ENCODE data around the gene TXNDC9.
"Not testable (repeated sequence)": the region's sequence is repeated elsewhere in the genome, so short reads cannot be mapped to it uniquely, and the experiment has no call there.

TXNDC9 gene

DNA sequence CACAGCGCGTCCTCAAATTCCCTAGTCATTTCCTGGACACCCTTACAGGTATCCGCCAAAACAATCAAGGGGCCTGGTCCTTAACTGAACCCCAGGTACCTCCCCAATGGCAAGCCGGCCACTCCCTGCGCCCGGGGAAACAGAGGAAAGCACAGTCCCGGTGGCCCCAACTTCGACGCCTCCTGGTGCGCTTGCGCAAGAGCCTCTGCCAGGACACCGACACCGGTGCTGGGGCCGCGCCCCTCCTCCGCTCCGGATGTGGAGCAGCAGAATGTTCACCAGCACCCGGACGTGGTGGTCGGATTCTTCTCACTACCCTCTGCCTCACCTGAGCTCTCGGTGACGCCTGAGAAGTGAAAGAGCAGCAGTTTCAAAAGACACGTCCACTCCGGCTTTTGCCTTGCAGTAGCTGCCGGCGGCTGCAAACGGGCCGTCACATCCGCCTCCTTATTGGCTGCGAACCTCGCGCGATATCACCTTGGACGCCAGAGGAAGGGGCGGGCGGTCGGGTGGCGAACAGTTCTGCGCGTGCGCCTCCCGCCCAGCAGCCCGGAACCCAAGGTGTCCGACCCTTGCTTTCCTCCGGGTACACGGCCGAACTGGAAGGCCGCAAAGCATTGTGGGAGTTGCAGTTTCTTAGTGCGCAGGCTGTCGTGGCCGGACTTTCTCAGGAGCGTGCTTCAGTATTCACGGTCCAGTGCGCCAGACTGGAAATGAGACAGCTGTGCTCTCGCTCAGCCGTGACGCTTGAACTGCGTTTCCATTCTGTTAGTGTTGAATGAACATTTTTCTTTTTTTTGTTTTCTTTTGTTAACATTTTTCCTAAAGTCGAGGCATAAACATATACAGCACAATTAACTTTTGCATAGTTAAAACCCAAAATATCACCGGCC is at the start of gene TXNDC9:
Gene TXNDC9, minus strand, starts transcription at position 423 of the 893 bp plus-strand sequence. CDS start 3,123 bp downstream, outside the sequence.
- peak; percentile 94 to 96 for DNase-seq (ENCODE audit: low read depth in 2 of 2)

DNA sequence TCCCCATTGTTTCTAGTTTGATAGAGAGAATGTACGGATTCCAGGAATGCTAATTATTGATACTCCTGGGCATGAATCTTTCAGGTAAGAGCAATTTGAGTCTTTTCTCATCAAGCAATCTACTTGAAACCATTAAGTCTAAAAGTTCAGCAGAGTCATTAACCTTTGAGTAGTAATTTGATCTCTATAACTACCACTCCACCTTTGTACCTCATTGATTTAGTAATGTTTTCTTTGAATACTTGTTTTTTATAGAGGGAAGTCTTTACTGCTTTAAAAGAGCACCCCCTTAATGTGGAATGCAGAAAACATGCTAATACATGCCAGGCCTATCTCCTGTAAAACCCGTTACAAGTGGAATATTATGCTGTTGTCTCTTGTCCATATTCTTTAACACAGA is 46.0 kb upstream of the TXNDC9 start:
- DNase-seq (ENCODE audit: low read depth in 2 of 2) = no peak

- DNase-seq (ENCODE audit: low read depth in 2 of 2) = no peak
These were observed 44.4 kb upstream of the TXNDC9 start for GRCh38 chr2:99380376-99381010.

DNA sequence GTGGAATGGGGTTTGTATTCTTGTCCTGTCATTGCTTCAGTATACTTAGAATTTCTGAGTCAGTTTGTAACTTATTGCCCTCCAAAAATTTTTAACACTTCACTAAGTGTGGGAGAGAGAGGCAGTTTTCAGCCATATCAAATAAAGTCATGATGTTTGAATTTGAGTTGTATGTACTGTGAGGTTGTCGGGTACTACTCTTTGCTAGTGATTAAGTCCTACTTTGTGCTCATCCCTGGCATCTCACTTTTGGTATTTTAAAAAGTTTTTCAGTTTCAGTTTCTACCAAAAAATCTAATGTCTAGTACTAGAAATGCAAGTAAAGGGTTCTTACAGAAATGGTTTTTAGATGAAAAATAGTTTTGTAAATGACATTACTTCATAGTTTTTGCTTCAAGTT is 41.7 kb upstream of the TXNDC9 start:
- DNase-seq (ENCODE audit: low read depth in 2 of 2) = no peak

- DNase-seq (ENCODE audit: low read depth in 2 of 2) = no peak
These were observed 40.2 kb upstream of the TXNDC9 start for GRCh38 chr2:99376254-99376864.

DNA sequence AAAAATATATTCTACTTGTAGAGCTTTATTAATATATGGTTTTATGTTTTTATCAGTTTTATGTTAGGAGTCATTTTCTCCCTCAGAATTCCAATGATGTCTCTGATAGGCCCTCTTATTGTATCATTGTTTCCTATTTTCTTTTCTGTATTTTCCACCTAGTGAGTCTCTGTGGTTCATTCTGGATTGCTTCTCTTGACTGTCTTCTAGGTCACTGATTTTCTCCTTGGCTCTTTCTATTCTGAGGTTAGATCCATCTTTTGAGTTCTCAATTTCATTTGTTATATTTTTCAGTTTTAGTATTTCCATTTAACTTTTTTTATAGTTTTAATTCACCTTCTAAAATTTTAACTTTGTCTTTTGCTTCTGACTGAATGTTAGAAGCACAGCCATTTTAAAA is 38.6 kb upstream of the TXNDC9 start:
- no peak for DNase-seq (ENCODE audit: low read depth in 2 of 2)

GRCh38 chr2:99373144-99373543 is 37.0 kb upstream of the TXNDC9 start:
- no peak for DNase-seq (ENCODE audit: low read depth in 2 of 2)

DNA sequence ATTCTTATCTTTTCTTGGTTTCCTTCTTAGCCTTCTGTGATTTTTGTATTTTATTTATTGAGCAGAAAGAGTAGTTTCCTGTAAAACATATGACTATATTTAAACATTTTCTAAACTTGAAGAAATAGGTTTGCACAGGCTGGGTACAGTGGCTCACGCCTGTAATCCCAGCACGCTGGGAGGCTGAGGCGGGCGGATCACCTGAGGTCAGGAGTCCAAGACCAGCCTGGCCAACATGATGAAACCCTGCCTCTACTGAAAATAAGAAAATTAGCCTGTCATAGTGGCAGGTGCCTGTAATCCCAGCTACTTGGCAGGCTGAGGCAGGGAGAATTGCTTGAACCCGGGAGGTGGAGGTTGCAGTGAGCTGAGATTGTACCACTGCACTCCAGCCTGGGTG is 32.7 kb upstream of the TXNDC9 start:
- DNase-seq (ENCODE audit: low read depth in 2 of 2) = not testable (repeated sequence)

DNA sequence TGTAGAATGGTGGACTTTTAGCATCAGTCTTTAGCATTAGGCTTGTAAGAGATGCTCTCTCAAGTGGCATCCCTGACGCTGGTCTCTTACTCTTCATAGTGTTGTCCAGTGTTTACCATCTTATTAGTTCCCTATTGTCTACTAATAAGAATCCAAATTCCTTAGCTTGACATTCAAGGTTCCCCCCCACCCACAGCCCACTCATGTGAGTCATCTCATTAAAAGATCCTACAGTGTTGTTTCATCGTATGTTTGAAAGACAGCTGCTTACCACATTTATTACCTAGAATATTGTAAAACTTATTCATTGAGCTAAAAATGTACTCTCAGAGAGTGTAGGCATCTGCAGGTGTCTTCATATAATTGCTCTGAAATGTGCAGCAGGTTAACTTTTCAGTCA is 29.5 kb upstream of the TXNDC9 start:
- no peak for DNase-seq (ENCODE audit: low read depth in 2 of 2)

DNA sequence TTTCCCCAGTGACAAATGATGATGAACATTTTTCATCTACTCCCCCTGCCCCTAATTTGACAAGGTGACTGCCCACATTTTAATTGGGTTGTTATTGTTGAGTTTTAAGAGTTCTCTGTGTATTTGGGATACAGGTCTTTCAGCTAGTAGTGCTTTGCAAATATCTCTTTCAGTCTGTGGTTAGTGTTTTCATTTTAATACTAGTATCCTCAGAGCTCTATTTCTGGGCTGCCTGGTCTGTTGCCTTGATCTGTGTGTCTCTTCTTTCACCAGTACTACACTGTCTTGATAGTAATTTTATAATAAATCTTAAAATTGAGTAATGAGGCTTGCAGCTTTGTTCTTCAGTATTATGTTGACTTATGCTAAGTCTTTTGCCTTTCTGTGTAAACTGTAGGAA is 20.7 kb upstream of the TXNDC9 start:
- DNase-seq (ENCODE audit: low read depth in 2 of 2) = no peak

DNA sequence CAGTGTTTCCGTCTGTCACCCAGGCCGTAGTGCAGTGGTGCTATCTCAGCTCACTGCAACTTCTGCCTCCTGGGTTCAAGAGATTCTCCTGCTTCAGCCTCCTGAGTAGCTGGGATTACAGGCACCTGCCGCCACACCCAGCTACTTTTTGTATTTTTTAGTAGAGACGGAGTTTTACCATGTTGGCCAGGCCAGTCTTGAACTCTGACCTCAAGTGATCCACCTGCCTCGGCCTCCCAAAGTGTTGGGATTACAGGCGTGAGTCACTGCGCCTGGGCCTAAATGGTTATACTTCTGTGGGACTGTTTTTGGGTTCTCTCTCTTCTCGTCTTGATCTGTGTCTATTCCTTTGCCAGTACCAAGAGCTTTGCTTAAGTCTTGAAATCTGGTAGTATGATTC is 18.7 kb upstream of the TXNDC9 start:
- not testable (repeated sequence) for DNase-seq (ENCODE audit: low read depth in 2 of 2)

DNA sequence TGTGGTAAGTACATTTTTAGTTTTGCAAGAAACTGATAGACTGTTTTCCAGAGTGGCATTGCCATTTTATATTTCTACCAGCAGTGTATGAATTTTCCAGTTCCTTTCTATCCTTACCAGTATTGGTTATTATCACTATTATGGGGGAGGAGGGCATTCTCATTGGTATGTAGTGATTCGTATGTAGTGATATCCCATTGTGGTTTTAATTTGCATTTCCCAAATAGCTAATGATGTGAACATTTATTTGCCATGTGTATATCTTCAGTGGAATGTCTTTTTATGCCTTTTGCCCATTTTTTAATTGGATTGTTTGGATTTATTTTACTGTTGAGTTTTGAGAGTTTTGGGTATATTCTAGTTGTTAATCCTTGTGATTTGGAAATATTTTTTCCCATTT is 17.9 kb upstream of the TXNDC9 start:
- no peak for DNase-seq (ENCODE audit: low read depth in 2 of 2)

- DNase-seq (ENCODE audit: low read depth in 2 of 2) = no peak
These were observed 14.1 kb upstream of the TXNDC9 start for GRCh38 chr2:99350194-99350593.

DNA sequence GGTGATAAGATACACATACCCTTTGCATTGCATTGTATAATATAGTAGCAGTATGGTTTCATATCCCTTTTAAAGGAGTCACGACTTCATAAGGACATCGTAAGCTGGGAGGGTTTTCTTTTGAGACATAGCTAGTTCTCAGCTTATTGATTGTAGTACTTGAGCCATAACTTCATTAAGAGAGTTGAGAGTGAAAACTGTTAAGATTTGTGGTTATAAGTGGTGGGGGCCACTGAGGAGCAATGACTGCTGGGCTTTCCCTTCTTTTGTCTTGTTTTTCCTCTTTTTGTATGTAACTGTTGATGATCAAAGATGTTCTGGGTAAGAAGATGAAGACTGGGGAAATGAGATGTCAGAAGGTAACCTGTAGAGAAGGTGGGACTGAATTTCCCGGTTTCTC is 12.0 kb upstream of the TXNDC9 start:
- DNase-seq (ENCODE audit: low read depth in 2 of 2) = no peak

GRCh38 chr2:99346218-99346617 is 10.1 kb upstream of the TXNDC9 start:
- DNase-seq (ENCODE audit: low read depth in 2 of 2) = no peak

GRCh38 chr2:99345446-99345845 is 9.3 kb upstream of the TXNDC9 start:
- DNase-seq (ENCODE audit: low read depth in 2 of 2) = not testable (repeated sequence)

DNA sequence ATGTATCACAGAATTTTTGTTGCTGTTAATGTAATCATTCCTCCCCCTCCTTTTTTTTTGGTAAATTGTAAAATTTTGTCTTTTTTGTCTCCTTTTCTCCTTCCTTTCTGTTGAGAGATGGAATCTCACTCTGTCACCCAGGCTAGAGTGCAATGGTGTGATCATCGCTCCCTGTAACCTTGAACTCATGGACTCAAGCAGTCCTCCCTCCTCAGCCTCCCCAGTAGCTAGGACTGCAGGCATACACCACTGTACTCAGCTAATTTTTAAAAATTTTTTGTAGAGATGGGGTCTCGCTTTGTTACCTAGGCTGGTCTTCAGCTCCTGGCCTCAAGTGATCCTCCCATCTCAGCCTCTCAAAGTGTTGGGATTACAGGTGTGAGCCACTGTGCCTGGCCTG is 6.4 kb upstream of the TXNDC9 start:
- no peak for DNase-seq (ENCODE audit: low read depth in 2 of 2)

- no peak for DNase-seq (ENCODE audit: low read depth in 2 of 2)
These were observed 4.6 kb upstream of the TXNDC9 start for GRCh38 chr2:99340669-99341236.

GRCh38 chr2:99338029-99338585 is 2.0 kb upstream of the TXNDC9 start:
- no peak for DNase-seq (ENCODE audit: low read depth in 2 of 2)

GRCh38 chr2:99337113-99338028 is 1.2 kb upstream of the TXNDC9 start, which contains the start of gene EIF5B:
TSS of gene EIF5B (plus strand) at chr2:99337389. CDS start at chr2:99337555, 166 bp downstream.
- peak; percentile 83 to 88 for DNase-seq (ENCODE audit: low read depth in 2 of 2)

DNA sequence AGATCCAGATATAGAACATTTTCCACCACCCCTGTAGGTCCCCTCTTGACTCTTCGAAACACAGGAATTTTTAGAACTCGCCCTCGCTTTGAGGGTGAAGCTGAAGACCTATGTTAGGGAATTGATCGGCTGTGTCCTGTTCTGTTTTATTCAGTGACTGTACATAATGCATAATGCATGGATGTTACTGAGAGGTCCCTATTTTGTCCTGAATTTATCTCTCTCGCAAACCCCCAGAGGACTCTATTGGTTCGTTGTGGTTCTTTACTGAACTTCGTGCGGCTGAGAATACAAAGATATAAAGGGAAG is 625 bp upstream of the TXNDC9 start:
- DNase-seq (ENCODE audit: low read depth in 2 of 2) = no peak

All from activated CD8-positive, alpha-beta memory T cell treated with anti-CD3 and anti-CD28 coated beads for 4 hours (primary cell).